Spleen (tissue), 7 donors: ENCODE data around the gene MGAT5.

ENCODE experiments used
- CTCF ChIP-seq, 11 experiments: fragments of 200-600 bp in 7 of 11; fragments of 450-650 bp in 4 of 11; sonication (generic) in 4 of 11; IDR thresholded peaks in 8 of 11; conservative IDR thresholded peaks in 3 of 11; 1 replicate in 7 of 11; 2 replicates in 4 of 11; pipeline versions ENCODE4 v1.4.0 to v1.8.0; 2016 to 2021; ENCODE audit warnings: antibody characterized with exemption in 11 of 11, inconsistent platforms in 4 of 11, mild to moderate bottlenecking in 1 of 11
- POLR2A ChIP-seq, 3 donors: fragments of 450-650 bp; IDR thresholded peaks; one replicate each; pipeline ENCODE4 v1.5.1; 2017; ENCODE audit warnings: antibody characterized with exemption in 3 of 3, mild to moderate bottlenecking in 1 of 3
- POLR2AphosphoS5 ChIP-seq, 3 donors: sonication (generic); formaldehyde crosslinking; IDR thresholded peaks; one replicate each; pipeline ENCODE4 v1.5.1; 2017; ENCODE audit warnings: antibody characterized with exemption in 3 of 3
- donor health status: DM: no; HTN: no; CAD: no; lungs with moderate emphysema.
- donor health status: DM: no; HTN: no; CAD: no.
- donor health status: DM: no; HTN: no; CAD: no.

GRCh38 chr2:134293719-134294537, 40.1 kb downstream of the MGAT5 start:
- TF ChIP-seq POLR2A (IDR thresholded peaks at IDR 0.05) = no peak
- TF ChIP-seq CTCF (IDR thresholded peaks at IDR 0.05 in 8 of 11, conservative IDR thresholded peaks at IDR 0.05 in 3 of 11) = no peak
- TF ChIP-seq POLR2AphosphoS5 (IDR thresholded peaks at IDR 0.05) = no peak
